ENCODE measurements around the gene CDKN1A.

CDKN1A gene

DNA sequence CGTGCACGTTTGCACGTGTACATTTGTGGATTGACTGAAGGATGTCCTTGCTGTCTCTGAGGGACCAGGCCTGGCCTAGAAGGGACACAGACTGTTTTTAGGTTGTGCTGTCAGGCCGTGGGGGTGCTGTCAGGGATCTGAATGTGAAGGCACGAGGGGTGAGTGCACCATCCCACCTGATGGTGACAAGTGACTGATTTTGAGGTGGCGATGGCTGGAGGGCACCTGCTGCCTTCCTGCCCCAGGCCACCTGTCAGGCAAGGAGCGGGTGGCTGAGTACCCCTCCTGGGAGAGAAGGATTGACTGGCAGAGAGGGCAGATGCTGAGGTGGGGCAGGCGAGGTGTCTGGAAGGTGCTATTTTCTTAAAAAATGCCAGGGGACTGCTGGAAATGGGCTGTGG is 20.4 kb downstream of the CDKN1A start:
- no peak overlapping the region for H3K4me3 ChIP-seq (ENCODE audit: low read depth, low read length)
- TF ChIP-seq, protein P1, sequence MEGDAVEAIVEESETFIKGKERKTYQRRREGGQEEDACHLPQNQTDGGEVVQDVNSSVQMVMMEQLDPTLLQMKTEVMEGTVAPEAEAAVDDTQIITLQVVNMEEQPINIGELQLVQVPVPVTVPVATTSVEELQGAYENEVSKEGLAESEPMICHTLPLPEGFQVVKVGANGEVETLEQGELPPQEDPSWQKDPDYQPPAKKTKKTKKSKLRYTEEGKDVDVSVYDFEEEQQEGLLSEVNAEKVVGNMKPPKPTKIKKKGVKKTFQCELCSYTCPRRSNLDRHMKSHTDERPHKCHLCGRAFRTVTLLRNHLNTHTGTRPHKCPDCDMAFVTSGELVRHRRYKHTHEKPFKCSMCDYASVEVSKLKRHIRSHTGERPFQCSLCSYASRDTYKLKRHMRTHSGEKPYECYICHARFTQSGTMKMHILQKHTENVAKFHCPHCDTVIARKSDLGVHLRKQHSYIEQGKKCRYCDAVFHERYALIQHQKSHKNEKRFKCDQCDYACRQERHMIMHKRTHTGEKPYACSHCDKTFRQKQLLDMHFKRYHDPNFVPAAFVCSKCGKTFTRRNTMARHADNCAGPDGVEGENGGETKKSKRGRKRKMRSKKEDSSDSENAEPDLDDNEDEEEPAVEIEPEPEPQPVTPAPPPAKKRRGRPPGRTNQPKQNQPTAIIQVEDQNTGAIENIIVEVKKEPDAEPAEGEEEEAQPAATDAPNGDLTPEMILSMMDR (IDR thresholded peaks at IDR 0.05; ENCODE audit: low read depth, low read length, missing control alignments) = no peak
- in situ Hi-C loops (cut with HindIII; ENCODE audit: low sequenced_read_pairs) = no loop called here
- no peak for DNase-seq (ENCODE audit: low read depth)

DNA sequence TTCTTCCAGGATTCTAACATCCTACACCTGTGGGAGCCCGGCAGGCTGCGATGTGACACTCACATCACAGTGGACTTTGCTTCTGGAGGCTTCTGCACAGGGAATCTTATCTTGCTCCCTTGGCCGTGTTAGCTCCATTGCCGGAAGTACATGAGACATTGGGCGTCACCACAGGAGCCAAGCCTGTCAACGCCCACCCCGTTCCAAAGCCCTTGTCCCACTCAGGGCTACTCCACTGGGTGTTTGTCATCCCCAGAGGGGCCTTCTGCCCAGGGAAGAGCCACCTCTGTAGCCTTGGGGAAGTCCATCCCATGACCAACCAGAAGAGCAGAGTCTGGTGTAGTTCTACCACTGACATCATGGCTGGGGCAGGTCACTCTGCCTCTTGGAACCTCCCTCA is 20.8 kb downstream of the CDKN1A start:
- TF ChIP-seq, protein P1 (IDR thresholded peaks at IDR 0.05; ENCODE audit: low read depth, low read length, missing control alignments) = no peak
- in situ Hi-C loops (cut with HindIII; ENCODE audit: low sequenced_read_pairs) = no loop called here
- H3K4me3 ChIP-seq (ENCODE audit: low read depth, low read length) = no peak overlapping the region
- DNase-seq (ENCODE audit: low read depth) = no peak

DNA sequence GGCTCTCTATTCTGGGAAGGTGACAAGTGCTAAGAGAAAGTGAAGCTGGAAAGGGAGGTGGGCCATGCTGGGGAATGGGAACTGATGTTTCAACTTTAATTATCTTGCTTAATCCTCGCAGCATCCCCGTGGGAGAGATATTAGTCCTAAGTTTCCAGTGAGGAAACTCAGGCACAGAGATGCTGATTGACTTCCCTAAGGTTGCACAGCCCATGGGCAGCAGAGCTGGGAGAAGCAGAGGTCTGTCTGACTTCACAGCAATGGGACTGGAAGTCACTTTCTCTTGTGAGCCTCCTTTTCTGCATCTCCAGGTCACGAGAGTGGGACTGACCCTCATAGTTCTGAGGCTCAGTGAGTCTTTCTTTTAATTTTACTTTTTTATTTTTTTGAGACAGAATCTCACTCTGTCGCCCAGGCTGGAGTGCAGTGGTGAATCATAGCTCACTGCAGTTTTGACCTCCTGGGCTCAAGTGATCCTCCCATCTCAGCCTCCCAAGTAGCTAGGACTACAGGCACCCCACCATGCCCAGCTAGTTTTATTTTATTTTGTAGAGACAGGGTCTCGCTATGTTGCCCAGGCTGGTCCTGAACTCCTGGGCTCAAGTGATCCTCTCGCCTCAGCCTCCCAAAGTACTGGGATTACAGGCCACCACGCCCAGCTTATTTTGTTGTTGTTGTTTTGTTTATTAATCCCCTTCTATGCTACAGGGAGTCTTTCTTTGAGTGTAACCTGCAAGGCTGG is 21.7 kb downstream of the CDKN1A start:
- TF ChIP-seq, protein P1 (IDR thresholded peaks at IDR 0.05; ENCODE audit: low read depth, low read length, missing control alignments) = no peak
- in situ Hi-C loops (cut with HindIII; ENCODE audit: low sequenced_read_pairs) = no loop called here
- no peak for DNase-seq (ENCODE audit: low read depth)
- no peak overlapping the region for H3K4me3 ChIP-seq (ENCODE audit: low read depth, low read length)

DNA sequence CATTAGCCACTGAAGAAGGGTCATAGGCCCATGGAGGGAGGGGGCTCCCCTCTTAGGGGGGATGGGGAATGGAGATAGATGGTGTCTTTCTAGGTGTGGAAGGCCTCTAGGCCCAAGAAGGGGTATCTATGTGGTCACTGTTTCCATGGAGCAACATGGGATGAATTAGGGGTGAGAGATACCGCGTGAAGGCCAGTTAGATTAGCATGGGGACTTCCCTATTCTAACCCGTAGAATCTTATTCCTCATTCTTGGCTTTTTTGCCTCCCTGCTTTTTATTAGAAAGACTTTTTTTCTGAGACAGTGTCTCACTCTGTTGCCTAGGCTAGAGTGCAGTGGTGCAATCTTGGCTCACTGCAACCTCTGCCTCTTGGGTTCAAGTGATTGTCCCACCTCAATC is 22.3 kb downstream of the CDKN1A start:
- DNase-seq (ENCODE audit: low read depth) = no peak
- H3K4me3 ChIP-seq (ENCODE audit: low read depth, low read length) = no peak overlapping the region
- TF ChIP-seq, protein P1 (IDR thresholded peaks at IDR 0.05; ENCODE audit: low read depth, low read length, missing control alignments) = no peak
- in situ Hi-C loops (cut with HindIII; ENCODE audit: low sequenced_read_pairs) = no loop called here

DNA sequence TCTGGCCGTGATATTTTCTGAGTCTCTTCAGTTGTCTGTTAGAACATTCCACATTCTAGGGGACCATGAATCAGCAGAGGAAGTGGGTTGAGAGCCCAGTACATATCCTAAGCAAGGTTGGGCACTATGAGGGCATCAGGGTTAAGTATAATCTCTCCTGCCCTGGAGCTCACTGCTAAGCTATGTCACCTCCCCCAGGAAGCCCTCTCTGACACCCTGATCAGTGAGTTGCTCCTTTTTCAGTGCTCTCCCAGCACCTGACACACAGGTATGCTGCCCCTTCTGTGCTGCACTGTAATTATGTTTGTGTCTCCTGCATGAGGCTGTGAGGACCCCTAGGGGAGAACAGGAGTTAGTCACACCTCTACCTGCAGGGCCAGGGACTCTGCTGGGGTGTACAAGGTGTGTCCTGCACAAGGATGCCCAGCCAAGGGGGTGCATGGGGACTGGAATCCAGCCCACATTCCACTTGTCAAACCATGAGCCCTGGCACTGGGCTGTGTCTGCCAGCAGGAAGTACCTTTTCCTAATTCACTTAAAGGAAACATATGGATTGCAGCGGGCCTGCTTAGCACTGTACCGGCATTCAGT is 23.0 kb downstream of the CDKN1A start:
- in situ Hi-C loops (cut with HindIII; ENCODE audit: low sequenced_read_pairs) = no loop called here
- TF ChIP-seq, protein P1 (IDR thresholded peaks at IDR 0.05; ENCODE audit: low read depth, low read length, missing control alignments) = no peak
- no peak for DNase-seq (ENCODE audit: low read depth)
- H3K4me3 ChIP-seq (ENCODE audit: low read depth, low read length) = no peak overlapping the region

DNA sequence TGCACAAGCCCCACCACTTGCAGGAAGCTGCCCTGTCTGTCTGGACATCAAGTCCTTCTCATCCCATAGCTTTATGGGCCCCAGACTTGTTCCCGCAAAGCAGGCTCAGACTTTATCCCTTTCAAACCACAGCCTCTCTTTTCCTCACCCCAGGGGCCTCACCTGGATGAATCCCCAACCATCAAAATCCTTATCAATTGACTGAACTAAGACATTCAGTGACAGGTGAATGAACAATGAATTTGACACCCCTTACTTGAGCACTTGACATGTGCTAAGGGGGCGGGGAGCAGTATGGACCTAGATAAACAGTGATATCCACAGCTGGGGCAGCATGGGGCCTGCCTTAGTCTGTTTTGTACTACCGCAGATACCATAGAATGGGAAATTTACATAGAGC is 24.1 kb downstream of the CDKN1A start:
- TF ChIP-seq, protein P1 (IDR thresholded peaks at IDR 0.05; ENCODE audit: low read depth, low read length, missing control alignments) = no peak
- no peak overlapping the region for H3K4me3 ChIP-seq (ENCODE audit: low read depth, low read length)
- in situ Hi-C loops (cut with HindIII; ENCODE audit: low sequenced_read_pairs) = no loop called here
- DNase-seq (ENCODE audit: low read depth) = no peak

All from astrocyte of the cerebellum (primary cell).